ENCODE measurements around the gene GPR33.
"Not testable (repeated sequence)": the region's sequence is repeated elsewhere in the genome, so short reads cannot be mapped to it uniquely, and the experiment has no call there.

Gene GPR33, protein sequence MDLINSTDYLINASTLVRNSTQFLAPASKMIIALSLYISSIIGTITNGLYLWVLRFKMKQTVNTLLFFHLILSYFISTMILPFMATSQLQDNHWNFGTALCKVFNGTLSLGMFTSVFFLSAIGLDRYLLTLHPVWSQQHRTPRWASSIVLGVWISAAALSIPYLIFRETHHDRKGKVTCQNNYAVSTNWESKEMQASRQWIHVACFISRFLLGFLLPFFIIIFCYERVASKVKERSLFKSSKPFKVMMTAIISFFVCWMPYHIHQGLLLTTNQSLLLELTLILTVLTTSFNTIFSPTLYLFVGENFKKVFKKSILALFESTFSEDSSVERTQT

DNA sequence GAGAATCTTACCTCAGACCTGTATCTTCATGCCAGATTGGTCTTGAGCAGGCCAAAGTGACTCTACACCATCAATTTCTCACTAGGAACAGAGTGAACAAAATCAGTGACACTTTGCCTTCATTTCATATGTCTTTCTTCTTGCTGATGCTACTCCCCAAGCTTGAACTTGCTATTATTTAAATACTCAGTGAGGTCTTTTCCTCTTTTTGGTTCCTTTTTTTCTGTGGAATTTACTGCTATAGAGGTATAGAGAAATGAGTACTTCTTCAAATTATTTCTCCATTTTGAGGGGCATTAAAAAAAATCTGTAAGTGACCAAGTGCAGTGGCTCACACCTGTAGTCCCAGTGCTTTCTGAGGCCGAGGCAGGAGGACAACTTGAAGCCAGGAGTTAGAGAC lies at the start of gene GPR33:
Gene GPR33 (minus strand): TSS at position 154 of the 400 bp plus-strand sequence. CDS start 4,074 bp downstream, outside the sequence.
- no peak for DNase-seq

GRCh38 chr14:31536201-31536960 lies 48.5 kb upstream of the GPR33 start:
- no peak for DNase-seq

DNA sequence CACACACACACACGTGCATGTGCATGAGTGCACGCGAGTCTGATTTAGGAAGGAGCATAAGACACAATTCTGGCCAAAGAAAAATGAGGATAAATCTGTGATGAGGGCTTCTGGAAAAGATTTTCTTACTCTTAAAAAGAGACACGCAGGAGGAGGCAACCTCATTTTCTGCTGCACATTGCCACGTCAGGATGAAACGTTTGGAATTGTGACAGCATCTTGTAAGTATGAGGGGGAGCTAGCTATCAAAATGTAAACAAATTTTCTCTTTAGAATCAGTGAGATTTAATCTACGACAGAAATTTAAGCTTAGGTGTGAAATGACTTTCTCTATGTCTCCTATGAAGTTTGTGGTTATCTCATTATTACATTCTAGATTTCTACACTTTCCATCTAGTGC lies 42.3 kb upstream of the GPR33 start:
- DNase-seq: no peak

GRCh38 chr14:31529053-31529452 lies 41.2 kb upstream of the GPR33 start:
- DNase-seq: no peak

DNA sequence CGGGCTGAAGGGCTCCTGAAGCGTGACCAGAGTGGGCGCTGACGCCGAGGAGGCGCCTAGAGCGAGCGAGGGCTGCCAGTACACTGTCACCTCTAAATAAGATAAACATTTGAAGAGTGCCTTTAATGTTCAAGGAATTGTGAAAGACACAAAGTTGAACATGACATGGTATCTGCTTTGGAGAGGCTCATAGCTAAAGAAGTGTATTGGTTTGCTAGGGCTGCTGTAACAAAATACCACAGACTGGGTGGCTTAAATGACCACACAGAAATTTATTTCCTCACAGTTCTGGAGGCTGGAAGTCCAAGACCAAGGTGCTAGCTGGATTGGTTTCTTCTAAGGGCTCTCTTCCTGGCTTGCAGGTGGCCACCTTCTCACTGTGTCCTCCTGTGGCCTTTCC lies 39.7 kb upstream of the GPR33 start:
- no peak for DNase-seq

- no peak for DNase-seq
Measured at GRCh38 chr14:31527087-31527486, 39.2 kb upstream of the GPR33 start.

DNA sequence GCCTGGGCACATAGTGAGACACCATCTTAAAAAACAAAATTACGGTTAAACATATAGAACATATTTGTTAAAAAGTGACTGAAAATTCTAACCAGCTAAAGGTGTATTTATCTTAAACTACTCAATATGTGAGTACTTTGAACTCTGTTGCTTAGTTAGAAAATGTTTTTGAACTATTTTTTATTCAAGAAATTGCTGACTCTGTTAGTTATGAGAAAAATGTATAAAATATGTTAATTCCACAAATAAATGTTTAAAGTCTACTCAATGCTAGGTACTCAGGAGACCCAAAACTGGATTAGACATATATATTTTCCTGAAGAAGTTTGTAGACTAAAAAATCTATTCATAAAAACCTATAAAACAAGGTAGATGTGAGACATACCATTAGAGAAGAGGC lies 23.0 kb upstream of the GPR33 start:
- DNase-seq: no peak

DNA sequence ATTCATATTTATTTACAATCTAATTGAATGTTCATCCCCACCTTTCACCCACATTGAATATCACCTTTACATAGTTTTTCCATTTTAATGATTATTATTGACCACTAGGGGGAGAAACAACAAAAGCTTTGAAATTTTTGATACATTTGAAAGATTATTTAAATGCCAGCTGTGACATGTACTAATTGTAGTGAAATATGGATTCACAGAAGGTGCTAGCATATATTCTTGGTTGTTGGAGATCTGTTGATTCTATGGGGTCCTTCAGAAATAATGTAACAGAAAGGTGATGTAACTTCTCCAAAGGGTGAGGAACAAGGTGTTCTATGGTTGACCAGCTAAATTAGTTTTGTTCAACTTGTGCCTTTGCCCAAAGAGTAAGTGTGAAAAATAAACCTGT lies 22.4 kb upstream of the GPR33 start:
- peak; percentile 43 for DNase-seq

- DNase-seq: no peak
Measured at GRCh38 chr14:31508135-31508534, 20.3 kb upstream of the GPR33 start.

- no peak for DNase-seq
Measured at GRCh38 chr14:31505411-31505810, 17.6 kb upstream of the GPR33 start.

DNA sequence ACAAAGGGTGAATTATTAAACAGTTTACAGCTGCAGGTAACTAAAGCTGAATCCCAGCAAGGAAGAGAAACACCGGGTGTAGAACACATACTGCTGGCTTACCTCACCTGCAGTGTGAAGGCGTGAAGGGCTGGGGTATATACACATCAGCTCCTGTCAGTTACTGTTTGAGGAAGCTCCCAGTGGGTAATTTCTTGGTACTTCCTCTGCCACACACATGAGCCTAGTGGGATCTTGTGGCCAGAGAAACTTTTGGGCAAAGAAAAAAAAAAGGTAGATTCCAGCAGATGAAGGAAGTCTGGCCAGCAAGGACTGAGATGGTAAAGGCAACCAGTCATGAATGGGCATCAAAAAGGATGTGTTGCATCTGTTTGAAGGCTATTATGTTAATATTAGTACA lies 14.0 kb upstream of the GPR33 start:
- DNase-seq: no peak

DNA sequence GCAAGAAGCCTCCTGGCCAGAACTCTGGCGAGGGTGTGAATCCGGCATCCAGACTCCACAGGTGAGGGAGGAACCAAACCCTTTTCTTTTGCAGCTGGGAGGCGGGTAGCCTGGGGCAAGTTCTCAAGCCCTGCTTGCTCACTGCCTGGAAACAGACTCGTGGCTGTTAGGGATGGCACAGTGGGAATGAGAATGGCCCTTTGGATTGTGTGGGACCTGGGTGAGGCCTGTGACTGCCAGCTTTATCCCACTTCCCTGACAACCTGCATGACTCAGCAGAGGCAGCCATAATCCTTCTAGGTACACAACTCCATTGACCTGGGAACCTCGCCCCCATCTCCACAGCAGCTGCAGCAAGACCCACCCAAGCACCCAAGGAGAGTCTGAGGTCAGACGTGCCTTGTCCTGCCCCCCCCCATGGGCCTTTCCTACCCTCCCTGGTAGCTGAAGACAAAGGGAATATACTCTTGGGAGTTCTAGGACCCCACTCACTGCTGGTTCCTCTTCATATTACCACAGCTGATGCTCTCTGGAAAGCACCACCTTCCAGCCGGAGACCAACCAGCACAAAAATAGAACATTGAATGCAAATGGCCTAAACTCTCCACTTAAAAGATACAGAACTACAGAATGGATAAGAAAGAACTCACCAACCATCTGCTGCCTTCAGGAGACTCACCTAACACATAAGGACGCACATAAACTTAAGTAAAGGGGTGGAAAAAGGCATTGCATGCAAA lies 5.1 kb upstream of the GPR33 start:
- no peak for DNase-seq

DNA sequence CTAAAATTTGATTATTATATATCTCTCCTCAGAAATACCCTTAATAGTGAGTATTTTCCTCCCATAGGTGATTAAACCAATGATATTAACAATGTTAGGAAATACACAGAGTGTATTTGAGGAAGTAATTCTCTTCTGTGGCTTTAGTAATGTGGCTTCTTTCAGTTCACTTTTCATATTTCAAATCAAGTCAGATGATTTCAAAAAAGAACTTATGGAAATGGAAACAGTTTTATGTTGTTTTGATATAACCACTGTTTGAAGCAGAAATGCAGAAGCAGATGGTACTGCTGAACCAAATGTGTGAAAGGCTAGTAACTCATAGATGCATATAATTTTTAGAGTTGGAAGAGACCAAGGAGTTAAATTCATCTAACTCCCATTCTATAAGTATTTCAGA lies 1.9 kb upstream of the GPR33 start:
- DNase-seq: no peak

DNA sequence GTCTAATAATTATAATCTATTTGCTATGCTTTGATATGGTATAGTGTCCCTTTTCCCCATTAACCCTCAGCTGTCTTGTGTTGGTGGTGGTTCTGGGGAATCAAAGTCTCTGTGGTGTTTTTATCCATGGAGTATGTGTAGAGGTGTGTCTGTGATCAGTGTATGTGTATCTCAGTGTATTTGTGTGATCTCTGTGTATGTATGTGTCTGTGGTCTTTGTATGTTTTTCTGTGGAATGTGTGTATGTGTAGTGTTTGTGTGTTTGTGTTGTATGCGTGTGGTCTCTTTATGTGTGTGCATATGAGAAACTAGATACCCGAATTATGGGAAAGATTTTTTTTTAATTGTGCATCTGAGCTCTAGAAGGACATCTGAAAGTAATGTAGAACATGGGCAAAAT lies 1.1 kb downstream of the GPR33 start:
- DNase-seq: no peak

DNA sequence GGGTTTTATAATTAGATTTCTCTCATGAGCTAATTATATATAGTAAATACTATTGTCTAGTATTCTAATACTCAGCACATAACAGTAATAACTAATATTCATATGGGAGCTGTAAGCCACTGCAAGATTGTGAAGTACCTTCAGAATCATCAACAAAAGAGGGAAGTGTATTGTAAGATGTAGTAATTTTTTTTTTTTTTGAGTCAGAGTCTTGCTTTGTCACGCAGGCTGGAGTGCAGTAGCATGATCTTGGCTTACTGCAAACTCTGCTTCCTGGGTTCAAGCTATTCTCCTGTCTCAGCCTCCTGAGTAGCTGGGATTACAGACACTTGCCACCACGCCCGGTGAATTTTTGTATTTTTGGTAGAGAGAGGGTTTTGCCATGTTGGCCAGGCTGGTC lies 3.1 kb downstream of the GPR33 start:
- DNase-seq: no peak

GRCh38 chr14:31480156-31480555 lies 7.7 kb downstream of the GPR33 start:
- DNase-seq: no peak

DNA sequence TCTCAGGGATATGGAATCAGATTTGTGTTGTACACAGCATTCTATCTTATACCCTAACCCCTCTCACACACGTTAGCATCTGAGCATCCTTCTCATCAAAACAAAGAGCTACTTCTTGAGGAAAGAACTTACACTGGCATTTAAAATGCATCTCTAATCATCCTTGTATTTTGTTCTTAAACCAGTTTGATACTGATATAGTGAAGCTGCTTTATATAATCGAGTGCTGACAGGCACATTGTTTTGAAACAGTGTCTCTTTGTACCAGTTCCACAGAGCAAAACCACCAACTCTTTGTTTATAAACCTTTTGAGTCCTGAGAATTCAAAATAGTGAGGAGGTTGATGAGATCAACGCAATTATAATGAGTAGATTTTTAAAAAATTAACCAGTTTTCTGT lies 8.8 kb downstream of the GPR33 start:
- DNase-seq: no peak

GRCh38 chr14:31477248-31477647 lies 10.6 kb downstream of the GPR33 start:
- no peak for DNase-seq

GRCh38 chr14:31476131-31476866 lies 11.5 kb downstream of the GPR33 start:
- DNase-seq: no peak

DNA sequence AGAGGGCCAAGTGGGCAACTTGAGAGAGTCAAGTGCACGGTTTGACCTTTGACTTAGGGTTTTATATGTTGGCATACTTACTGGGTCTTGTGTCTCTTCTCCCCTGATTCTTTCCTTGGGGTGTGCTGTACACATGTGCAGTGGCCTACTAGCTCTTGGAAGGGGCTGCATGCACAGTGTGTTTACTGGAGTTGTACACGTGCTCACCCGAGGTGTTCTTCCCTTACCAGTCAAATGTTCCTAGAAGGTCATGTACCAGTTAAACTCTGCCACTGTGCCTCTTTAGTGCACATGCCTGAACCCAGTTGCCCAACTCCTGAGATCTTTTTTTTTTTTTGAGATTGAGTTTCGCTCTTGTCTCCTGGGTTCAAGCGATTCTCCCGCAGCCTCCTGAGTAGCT lies 21.3 kb downstream of the GPR33 start:
- no peak for DNase-seq

GRCh38 chr14:31465111-31465510 lies 22.7 kb downstream of the GPR33 start:
- no peak for DNase-seq

DNA sequence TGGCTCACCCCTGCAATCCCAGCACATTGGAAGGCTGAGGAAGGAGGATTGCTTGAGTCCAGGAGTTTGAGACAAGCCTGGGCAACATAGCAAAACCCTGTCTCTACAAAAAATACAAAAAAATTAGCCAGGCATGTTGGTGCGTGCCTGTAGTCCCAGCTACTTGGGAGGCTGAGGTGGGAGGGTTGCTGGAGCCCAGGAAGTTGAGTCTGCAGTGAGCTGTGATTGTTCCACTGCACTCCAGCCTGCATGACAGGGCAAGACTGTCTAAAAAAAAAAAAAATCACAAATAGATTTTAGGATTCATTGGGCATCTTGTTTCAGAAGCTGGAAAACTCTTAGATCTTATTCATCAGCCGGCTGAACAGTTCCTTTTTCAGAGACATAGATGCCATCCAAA lies 25.4 kb downstream of the GPR33 start:
- not testable (repeated sequence) for DNase-seq

GRCh38 chr14:31461545-31461944 lies 26.3 kb downstream of the GPR33 start:
- DNase-seq: no peak
